ENCODE data around the gene PRRX2.

DNA sequence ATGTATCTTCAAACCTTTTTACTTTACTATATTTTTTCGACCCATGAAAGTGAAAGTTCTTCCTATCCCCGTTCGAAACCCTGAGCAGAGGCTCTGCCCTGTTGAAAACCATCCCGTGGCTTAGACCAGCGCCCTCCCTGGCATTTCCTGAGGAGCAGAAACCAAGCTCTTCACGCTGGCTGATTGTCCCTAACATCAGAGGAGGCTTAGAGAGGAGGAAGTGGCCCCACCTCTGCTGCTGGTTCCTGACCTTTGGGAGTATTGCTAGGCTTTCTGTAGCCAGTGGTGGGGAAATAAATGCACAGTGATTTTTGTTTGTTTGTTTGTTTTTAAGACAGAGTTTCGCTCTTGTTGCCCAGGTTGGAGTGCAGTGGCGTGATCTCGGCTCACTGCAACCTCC is 91.6 kb downstream of the PRRX2 start:
- TF ChIP-seq NFE2L1 (CRISPR knock-in tag; IDR thresholded peaks at IDR 0.05) = no peak
- no peak for TF ChIP-seq NR2C2 (CRISPR knock-in tag; IDR thresholded peaks at IDR 0.05)
- no peak for TF ChIP-seq MYBL2 (CRISPR knock-in tag; IDR thresholded peaks at IDR 0.05)

Measured in WTC11 (cell line).